WTC11 (cell line): ENCODE measurements around the gene CDKN2B. TPM values are rescaled to one million over a fixed set of nuclear protein-coding genes. Genes with fewer than 3 reads are reported as not detected.

Experiments
- ATAC-seq: fragments of 200-7000 bp; cut with Tn5 transposase; 2 replicates; pipeline ENCODE4 v1.10.0; 2021; ENCODE audit warnings: mild to moderate bottlenecking, moderate library complexity
- CTCF ChIA-PET: fragments of 300-600 bp; sonication (Branson Sonifier 250); formaldehyde crosslinking; loops from one replicate; lab custom pipeline; 2021; ENCODE audit warnings: antibody characterized with exemption; lab: Charles Lee
- POLR2A ChIA-PET: fragments of 350-600 bp; sonication (Branson Sonifier 250); formaldehyde crosslinking; loops from one replicate; lab custom pipeline; 2021; ENCODE audit warnings: antibody characterized with exemption; lab: Charles Lee
- DNase-seq: peaks from one replicate; pipeline ENCODE4 v3.0.0; 2021; ENCODE audit warnings: low spot score
- H3K27ac Mint-ChIP-seq: 2 replicates; pipeline ENCODE4 v1.8.0; 2021; ENCODE audit warnings: mixed read lengths
- H3K27me3 Mint-ChIP-seq: 2 replicates; pipeline ENCODE4 v1.8.0; 2021; ENCODE audit warnings: low read depth, mild to moderate bottlenecking, moderate library complexity, mixed read lengths
- H3K36me3 Mint-ChIP-seq: 2 replicates; pipeline ENCODE4 v1.8.0; 2021; ENCODE audit warnings: mixed read lengths
- H3K4me1 Mint-ChIP-seq: 2 replicates; pipeline ENCODE4 v1.8.0; 2022; ENCODE audit warnings: mixed read lengths
- H3K4me3 Mint-ChIP-seq: 2 replicates; pipeline ENCODE4 v1.8.0; 2021; ENCODE audit warnings: mild to moderate bottlenecking, moderate library complexity, mixed read lengths
- H3K9me3 Mint-ChIP-seq: 2 replicates; pipeline ENCODE4 v1.8.0; 2021; ENCODE audit warnings: mixed read lengths
- ATF1 ChIP-seq: sonication (generic); formaldehyde crosslinking; IDR thresholded peaks from 2 replicates; pipeline ENCODE4 v1.8.1; 2023; ENCODE audit warnings: mild to moderate bottlenecking, moderate library complexity, missing genetic modification reagents
- ATF2 ChIP-seq: sonication (generic); formaldehyde crosslinking; IDR thresholded peaks from 2 replicates; pipeline ENCODE4 v1.8.1; 2022; ENCODE audit warnings: low read depth, missing genetic modification reagents, borderline replicate concordance
- CBFB ChIP-seq: sonication (generic); formaldehyde crosslinking; IDR thresholded peaks from 2 replicates; pipeline ENCODE4 v1.8.1; 2022; ENCODE audit warnings: mild to moderate bottlenecking, low read depth, missing genetic modification reagents
- CREB1 ChIP-seq: sonication (generic); formaldehyde crosslinking; IDR thresholded peaks from 2 replicates; pipeline ENCODE4 v1.8.0; 2023; ENCODE audit warnings: mild to moderate bottlenecking, missing genetic modification reagents
- CREM ChIP-seq: sonication (generic); formaldehyde crosslinking; IDR thresholded peaks from 2 replicates; pipeline ENCODE4 v1.8.1; 2022; ENCODE audit warnings: mild to moderate bottlenecking, missing genetic modification reagents, moderate library complexity
- ESRRA ChIP-seq: sonication (generic); formaldehyde crosslinking; IDR thresholded peaks from 2 replicates; pipeline ENCODE4 v1.8.1; 2022; ENCODE audit warnings: mild to moderate bottlenecking, missing genetic modification reagents, borderline replicate concordance
- NR2C2 ChIP-seq: sonication (generic); formaldehyde crosslinking; IDR thresholded peaks from 2 replicates; pipeline ENCODE4 v1.8.0; 2022; ENCODE audit warnings: mild to moderate bottlenecking, missing genetic modification reagents
- SMAD3 ChIP-seq: sonication (generic); formaldehyde crosslinking; IDR thresholded peaks from 2 replicates; pipeline ENCODE4 v1.8.0; 2022; ENCODE audit warnings: missing genetic modification reagents, mild to moderate bottlenecking, borderline replicate concordance
- SOX15 ChIP-seq: fragments of 250-450 bp; sonication (Bioruptor Pico); IDR thresholded peaks from 2 replicates; pipeline ENCODE4 v1.9.0; 2021; ENCODE audit warnings: mild to moderate bottlenecking
- TCF7 ChIP-seq: sonication (generic); formaldehyde crosslinking; IDR thresholded peaks from 2 replicates; pipeline ENCODE4 v1.8.0; 2022; ENCODE audit warnings: mild to moderate bottlenecking, low read depth, missing genetic modification reagents, moderate library complexity
- ZNF121 ChIP-seq: sonication (generic); formaldehyde crosslinking; IDR thresholded peaks from 2 replicates; pipeline ENCODE4 v1.8.0; 2023; ENCODE audit warnings: missing genetic modification reagents
- ZNF219 ChIP-seq: sonication (generic); formaldehyde crosslinking; IDR thresholded peaks from 2 replicates; pipeline ENCODE4 v1.8.0; 2023; ENCODE audit warnings: missing genetic modification reagents, mild to moderate bottlenecking, borderline replicate concordance
- ZNF317 ChIP-seq: sonication (generic); formaldehyde crosslinking; IDR thresholded peaks from 2 replicates; pipeline ENCODE4 v1.8.1; 2023; ENCODE audit warnings: low read depth, mild to moderate bottlenecking, moderate library complexity, missing genetic modification reagents, borderline replicate concordance
- ZNF423 ChIP-seq: fragments of 250-450 bp; sonication (Bioruptor Pico); IDR thresholded peaks from 2 replicates; pipeline ENCODE4 v2.1.2; 2022; ENCODE audit warnings: mild to moderate bottlenecking, moderate library complexity
- total RNA-seq: library from RNA; stranded (reverse); gene quantifications from 3 replicates; pipeline ENCODE4 v1.2.3, GENCODE V29; 2021
- TF ChIP-seq, protein P1 (sequence below): fragments of 250-450 bp; sonication (Bioruptor Pico); IDR thresholded peaks from 2 replicates; pipeline ENCODE4 v2.1.2; 2022; ENCODE audit warnings: mild to moderate bottlenecking, moderate library complexity
- TF ChIP-seq, protein P2 (sequence below): sonication (generic); formaldehyde crosslinking; IDR thresholded peaks from 2 replicates; pipeline ENCODE4 v1.8.1; 2022; ENCODE audit warnings: missing genetic modification reagents, borderline replicate concordance
- TF ChIP-seq, protein P3 (sequence below): sonication (generic); formaldehyde crosslinking; conservative IDR thresholded peaks from 2 replicates; pipeline ENCODE4 v1.8.1; 2022; ENCODE audit warnings: mild to moderate bottlenecking, missing genetic modification reagents
- TF ChIP-seq, protein P4 (sequence below): sonication (generic); formaldehyde crosslinking; IDR thresholded peaks from 2 replicates; pipeline ENCODE4 v1.8.0; 2022; ENCODE audit warnings: mild to moderate bottlenecking, missing genetic modification reagents
- TF ChIP-seq, protein P5 (sequence below): fragments of 250-450 bp; sonication (Bioruptor Pico); IDR thresholded peaks from 2 replicates; pipeline ENCODE4 v1.9.0; 2021; ENCODE audit warnings: mild to moderate bottlenecking, borderline replicate concordance

The CDKN2B gene
- total RNA-seq, 1 experiment from 2014 or later: 0.13 TPM

DNA sequence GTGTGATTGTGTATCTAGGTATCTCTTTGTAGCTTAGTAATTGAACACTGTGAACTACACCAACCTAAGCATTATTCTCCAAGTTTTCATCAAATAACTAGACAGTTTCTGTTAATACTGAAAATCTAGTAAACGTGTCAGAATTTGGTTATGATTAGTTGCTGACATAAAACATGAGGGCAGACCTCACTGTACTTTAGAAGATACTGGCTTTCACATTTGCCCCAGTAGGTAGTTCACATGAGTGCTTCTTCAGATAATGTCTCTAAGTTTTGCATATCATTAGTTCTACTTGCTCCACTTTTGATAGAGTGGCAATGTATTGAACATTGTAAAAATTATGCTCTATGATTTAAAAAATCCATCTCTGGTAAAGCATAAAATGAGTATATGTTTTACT is 7.1 kb downstream of the CDKN2B start:
- H3K27me3 Mint-ChIP-seq: peaks cover 95% of the 10 kb centered on the region
- CTCF ChIA-PET: no interaction called here

GRCh38 chr9:21998026-21998425 is 11.1 kb downstream of the CDKN2B start:
- TF ChIP-seq, protein P1, sequence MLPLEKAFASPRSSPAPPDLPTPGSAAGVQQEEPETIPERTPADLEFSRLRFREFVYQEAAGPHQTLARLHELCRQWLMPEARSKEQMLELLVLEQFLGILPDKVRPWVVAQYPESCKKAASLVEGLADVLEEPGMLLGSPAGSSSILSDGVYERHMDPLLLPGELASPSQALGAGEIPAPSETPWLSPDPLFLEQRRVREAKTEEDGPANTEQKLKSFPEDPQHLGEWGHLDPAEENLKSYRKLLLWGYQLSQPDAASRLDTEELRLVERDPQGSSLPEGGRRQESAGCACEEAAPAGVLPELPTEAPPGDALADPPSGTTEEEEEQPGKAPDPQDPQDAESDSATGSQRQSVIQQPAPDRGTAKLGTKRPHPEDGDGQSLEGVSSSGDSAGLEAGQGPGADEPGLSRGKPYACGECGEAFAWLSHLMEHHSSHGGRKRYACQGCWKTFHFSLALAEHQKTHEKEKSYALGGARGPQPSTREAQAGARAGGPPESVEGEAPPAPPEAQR (CRISPR knock-in tag): no peak
- TF ChIP-seq ZNF423 (CRISPR knock-in tag) (no peak), NR2C2 (CRISPR knock-in tag) (no peak), SOX15 (no peak), SMAD3 (CRISPR knock-in tag) (no peak), CBFB (CRISPR knock-in tag) (no peak), CREM (no peak)
- TF ChIP-seq, protein P2, sequence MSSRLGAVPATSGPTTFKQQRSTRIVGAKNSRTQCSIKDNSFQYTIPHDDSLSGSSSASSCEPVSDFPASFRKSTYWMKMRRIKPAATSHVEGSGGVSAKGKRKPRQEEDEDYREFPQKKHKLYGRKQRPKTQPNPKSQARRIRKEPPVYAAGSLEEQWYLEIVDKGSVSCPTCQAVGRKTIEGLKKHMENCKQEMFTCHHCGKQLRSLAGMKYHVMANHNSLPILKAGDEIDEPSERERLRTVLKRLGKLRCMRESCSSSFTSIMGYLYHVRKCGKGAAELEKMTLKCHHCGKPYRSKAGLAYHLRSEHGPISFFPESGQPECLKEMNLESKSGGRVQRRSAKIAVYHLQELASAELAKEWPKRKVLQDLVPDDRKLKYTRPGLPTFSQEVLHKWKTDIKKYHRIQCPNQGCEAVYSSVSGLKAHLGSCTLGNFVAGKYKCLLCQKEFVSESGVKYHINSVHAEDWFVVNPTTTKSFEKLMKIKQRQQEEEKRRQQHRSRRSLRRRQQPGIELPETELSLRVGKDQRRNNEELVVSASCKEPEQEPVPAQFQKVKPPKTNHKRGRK (CRISPR knock-in tag): no peak
- Mint-ChIP-seq H3K27me3 (peaks cover 94% of the 10 kb centered on the region), H3K9me3 (no peaks in the 10 kb centered on the region), H3K4me1 (peaks cover 35% of the 10 kb centered on the region), H3K4me3 (no peak overlapping the region), H3K36me3 (no peaks in the 10 kb centered on the region), H3K27ac (no peak overlapping the region)
- DNase-seq (no peak), ATAC-seq (no peak)
- ChIA-PET POLR2A (no interaction called here), CTCF (interaction anchor here (0.8 to 4.2 kb wide), 2 partner anchors 11 to 43 kb away, joined by 3 to 19 read pairs; partner anchors contain the start of gene CDKN2B)

More for the DNA sequence above, 7.1 kb downstream of the CDKN2B start:
- H3K27ac Mint-ChIP-seq: no peak overlapping the region
- H3K9me3 Mint-ChIP-seq: no peaks in the 10 kb centered on the region
- DNase-seq (no peak), ATAC-seq (no peak)
- POLR2A ChIA-PET: no interaction called here
- TF ChIP-seq ATF1 (CRISPR knock-in tag) (no peak), ZNF121 (CRISPR knock-in tag) (no peak), ZNF317 (no peak), ZNF219 (CRISPR knock-in tag) (no peak), TCF7 (CRISPR knock-in tag) (no peak), SOX15 (no peak), ESRRA (CRISPR knock-in tag) (no peak), ATF2 (no peak), CREB1 (no peak)
- TF ChIP-seq, protein P3, sequence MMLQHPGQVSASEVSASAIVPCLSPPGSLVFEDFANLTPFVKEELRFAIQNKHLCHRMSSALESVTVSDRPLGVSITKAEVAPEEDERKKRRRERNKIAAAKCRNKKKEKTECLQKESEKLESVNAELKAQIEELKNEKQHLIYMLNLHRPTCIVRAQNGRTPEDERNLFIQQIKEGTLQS (CRISPR knock-in tag): no peak
- TF ChIP-seq, protein P4, sequence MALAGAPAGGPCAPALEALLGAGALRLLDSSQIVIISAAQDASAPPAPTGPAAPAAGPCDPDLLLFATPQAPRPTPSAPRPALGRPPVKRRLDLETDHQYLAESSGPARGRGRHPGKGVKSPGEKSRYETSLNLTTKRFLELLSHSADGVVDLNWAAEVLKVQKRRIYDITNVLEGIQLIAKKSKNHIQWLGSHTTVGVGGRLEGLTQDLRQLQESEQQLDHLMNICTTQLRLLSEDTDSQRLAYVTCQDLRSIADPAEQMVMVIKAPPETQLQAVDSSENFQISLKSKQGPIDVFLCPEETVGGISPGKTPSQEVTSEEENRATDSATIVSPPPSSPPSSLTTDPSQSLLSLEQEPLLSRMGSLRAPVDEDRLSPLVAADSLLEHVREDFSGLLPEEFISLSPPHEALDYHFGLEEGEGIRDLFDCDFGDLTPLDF (CRISPR knock-in tag): no peak
- TF ChIP-seq, protein P5, sequence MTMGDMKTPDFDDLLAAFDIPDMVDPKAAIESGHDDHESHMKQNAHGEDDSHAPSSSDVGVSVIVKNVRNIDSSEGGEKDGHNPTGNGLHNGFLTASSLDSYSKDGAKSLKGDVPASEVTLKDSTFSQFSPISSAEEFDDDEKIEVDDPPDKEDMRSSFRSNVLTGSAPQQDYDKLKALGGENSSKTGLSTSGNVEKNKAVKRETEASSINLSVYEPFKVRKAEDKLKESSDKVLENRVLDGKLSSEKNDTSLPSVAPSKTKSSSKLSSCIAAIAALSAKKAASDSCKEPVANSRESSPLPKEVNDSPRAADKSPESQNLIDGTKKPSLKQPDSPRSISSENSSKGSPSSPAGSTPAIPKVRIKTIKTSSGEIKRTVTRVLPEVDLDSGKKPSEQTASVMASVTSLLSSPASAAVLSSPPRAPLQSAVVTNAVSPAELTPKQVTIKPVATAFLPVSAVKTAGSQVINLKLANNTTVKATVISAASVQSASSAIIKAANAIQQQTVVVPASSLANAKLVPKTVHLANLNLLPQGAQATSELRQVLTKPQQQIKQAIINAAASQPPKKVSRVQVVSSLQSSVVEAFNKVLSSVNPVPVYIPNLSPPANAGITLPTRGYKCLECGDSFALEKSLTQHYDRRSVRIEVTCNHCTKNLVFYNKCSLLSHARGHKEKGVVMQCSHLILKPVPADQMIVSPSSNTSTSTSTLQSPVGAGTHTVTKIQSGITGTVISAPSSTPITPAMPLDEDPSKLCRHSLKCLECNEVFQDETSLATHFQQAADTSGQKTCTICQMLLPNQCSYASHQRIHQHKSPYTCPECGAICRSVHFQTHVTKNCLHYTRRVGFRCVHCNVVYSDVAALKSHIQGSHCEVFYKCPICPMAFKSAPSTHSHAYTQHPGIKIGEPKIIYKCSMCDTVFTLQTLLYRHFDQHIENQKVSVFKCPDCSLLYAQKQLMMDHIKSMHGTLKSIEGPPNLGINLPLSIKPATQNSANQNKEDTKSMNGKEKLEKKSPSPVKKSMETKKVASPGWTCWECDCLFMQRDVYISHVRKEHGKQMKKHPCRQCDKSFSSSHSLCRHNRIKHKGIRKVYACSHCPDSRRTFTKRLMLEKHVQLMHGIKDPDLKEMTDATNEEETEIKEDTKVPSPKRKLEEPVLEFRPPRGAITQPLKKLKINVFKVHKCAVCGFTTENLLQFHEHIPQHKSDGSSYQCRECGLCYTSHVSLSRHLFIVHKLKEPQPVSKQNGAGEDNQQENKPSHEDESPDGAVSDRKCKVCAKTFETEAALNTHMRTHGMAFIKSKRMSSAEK (CRISPR knock-in tag): no peak
- no peak overlapping the region for H3K4me3 Mint-ChIP-seq
- H3K36me3 Mint-ChIP-seq: no peaks in the 10 kb centered on the region
- peaks cover 30% of the 10 kb centered on the region for H3K4me1 Mint-ChIP-seq
